IMR-90 (cell line): Measurements from ENCODE around the gene CELF5. TPM values are rescaled to one million over a fixed set of nuclear protein-coding genes. Genes with fewer than 3 reads are reported as not detected.
A peak's percentile ranks its signal among the peaks of the same experiment; 100 is the strongest.

Experiments
- ATAC-seq: fragments of 200-7000 bp; cut with Tn5 transposase; 2 replicates; pipeline ENCODE4 v1.9.1; 2020; ENCODE audit warnings: low read depth, mild to moderate bottlenecking, moderate library complexity
- BruUV-seq: library from RNA; stranded (reverse); fragments of 400-500 nt; replicated peaks from 2 replicates; lab custom pipeline; 2021; lab: Mats Ljungman, UMichigan
- CTCF ChIA-PET: fragments of 300-600 bp; formaldehyde crosslinking; extraction: SDS; loops from one replicate; lab custom pipeline; 2021; ENCODE audit warnings: antibody characterized with exemption; lab: Yijun Ruan, JAX
- POLR2A ChIA-PET: fragments of 300-600 bp; sonication (Branson Sonifier 250); formaldehyde crosslinking; loops from one replicate; lab custom pipeline; 2022; ENCODE audit warnings: antibody characterized with exemption; ENCODE audit not compliant: unreplicated experiment; lab: Charles Lee
- DNase-seq: peaks from one replicate; pipeline ENCODE4 v3.0.0; 2013
- H2AFZ ChIP-seq: replicated peaks from 2 replicates; pipeline ENCODE3; 2013; ENCODE audit warnings: low read length, mild to moderate bottlenecking; ENCODE audit not compliant: poor library complexity
- H2AK5ac ChIP-seq: 2 replicates; pipeline ENCODE4 v1.6.1; 2013; ENCODE audit warnings: low read depth, low read length, inconsistent platforms
- H2AK9ac ChIP-seq: replicated peaks from 2 replicates; pipeline ENCODE3; 2013; ENCODE audit warnings: mild to moderate bottlenecking, low read depth, low read length, moderate library complexity; ENCODE audit not compliant: poor library complexity
- H2BK120ac ChIP-seq: 2 replicates; pipeline ENCODE4 v1.6.1; 2013; ENCODE audit warnings: low read depth, low read length, inconsistent platforms
- H2BK15ac ChIP-seq: 3 replicates; pipeline ENCODE4 v1.6.1; 2013; ENCODE audit warnings: low read depth, low read length, inconsistent platforms
- H2BK20ac ChIP-seq: 2 replicates; pipeline ENCODE4 v1.6.1; 2013; ENCODE audit warnings: low read depth, mild to moderate bottlenecking, inconsistent platforms, low read length, moderate library complexity
- H2BK5ac ChIP-seq: 2 replicates; pipeline ENCODE4 v1.6.1; 2013; ENCODE audit warnings: mild to moderate bottlenecking, low read depth, low read length, inconsistent platforms; ENCODE audit not compliant: poor library complexity, severe bottlenecking
- H3K14ac ChIP-seq: replicated peaks from 2 replicates; pipeline ENCODE4 v1.6.1; 2013; ENCODE audit warnings: low read depth, low read length, inconsistent platforms
- H3K18ac ChIP-seq: 2 replicates; pipeline ENCODE4 v1.6.1; 2013; ENCODE audit warnings: low read depth, low read length, control low read depth
- H3K23ac ChIP-seq: 2 replicates; pipeline ENCODE4 v1.6.1; 2013; ENCODE audit warnings: low read depth, low read length, inconsistent platforms
- H3K27ac ChIP-seq: 2 replicates; pipeline ENCODE4 v1.5.1; 2013; ENCODE audit warnings: mild to moderate bottlenecking, control low read depth, low read length; ENCODE audit not compliant: insufficient read depth
- H3K27me3 ChIP-seq: 2 replicates; pipeline ENCODE4 v1.6.1; 2013; ENCODE audit warnings: low read length; ENCODE audit not compliant: control insufficient read depth, insufficient read depth
- H3K36me3 ChIP-seq: 2 replicates; pipeline ENCODE4 v1.6.1; 2013; ENCODE audit warnings: low read length, mixed read lengths; ENCODE audit not compliant: control insufficient read depth, insufficient read depth
- H3K4ac ChIP-seq: 2 replicates; pipeline ENCODE4 v1.6.1; 2013; ENCODE audit warnings: low read depth, low read length, inconsistent platforms
- H3K4me1 ChIP-seq: 2 replicates; pipeline ENCODE4 v1.6.1; 2013; ENCODE audit warnings: low read length, mixed read lengths; ENCODE audit not compliant: control insufficient read depth, insufficient read depth
- H3K4me2 ChIP-seq: 2 replicates; pipeline ENCODE4 v1.6.1; 2013; ENCODE audit warnings: low read depth, mild to moderate bottlenecking, control low read depth, low read length, moderate library complexity
- H3K4me3 ChIP-seq: 2 replicates; pipeline ENCODE4 v1.5.1; 2013; ENCODE audit warnings: low read depth, mild to moderate bottlenecking, control low read depth, low read length, moderate library complexity; ENCODE audit not compliant: insufficient read depth
- H3K56ac ChIP-seq: 2 replicates; pipeline ENCODE4 v1.6.1; 2013; ENCODE audit warnings: low read length, inconsistent platforms; ENCODE audit not compliant: insufficient read depth; ENCODE audit errors: extremely low read depth
- H3K79me1 ChIP-seq, 2 experiments: 2 replicates each; pipeline ENCODE4 v1.6.1; 2013; ENCODE audit warnings: low read length in 2 of 2, inconsistent platforms in 1 of 2, low read depth in 1 of 2
- H3K9ac ChIP-seq: 2 replicates; pipeline ENCODE4 v1.6.1; 2013; ENCODE audit warnings: low read depth, low read length, control low read depth
- H3K9me1 ChIP-seq: 2 replicates; pipeline ENCODE4 v1.6.1; 2013; ENCODE audit warnings: low read length, inconsistent platforms; ENCODE audit not compliant: insufficient read depth
- H3K9me3 ChIP-seq: 2 replicates; pipeline ENCODE4 v1.6.1; 2013; ENCODE audit warnings: low read length; ENCODE audit not compliant: control insufficient read depth, insufficient read depth
- H4K20me1 ChIP-seq: 2 replicates; pipeline ENCODE4 v1.6.1; 2013; ENCODE audit warnings: low read length, inconsistent platforms; ENCODE audit not compliant: insufficient read depth
- H4K5ac ChIP-seq: 2 replicates; pipeline ENCODE4 v1.6.1; 2013; ENCODE audit warnings: mild to moderate bottlenecking, low read depth, low read length, control low read depth
- H4K8ac ChIP-seq, 2 experiments: 2 replicates each; pipeline ENCODE4 v1.6.1; 2013; ENCODE audit warnings: low read depth in 2 of 2, low read length in 2 of 2, control low read depth in 1 of 2, inconsistent platforms in 1 of 2
- H4K91ac ChIP-seq: 2 replicates; pipeline ENCODE4 v1.6.1; 2013; ENCODE audit warnings: low read depth, low read length, inconsistent platforms; ENCODE audit not compliant: insufficient read depth
- FOS ChIP-seq: fragments of 150-350 bp; IDR thresholded peaks from 2 replicates; pipeline ENCODE4 v1.6.1; 2016; ENCODE audit warnings: low read depth, low read length
- MXI1 ChIP-seq: IDR thresholded peaks from 2 replicates; pipeline ENCODE4 v1.6.1; 2012; ENCODE audit warnings: low read depth, mild to moderate bottlenecking, low read length, moderate library complexity, borderline replicate concordance
- NFE2L2 ChIP-seq: fragments of 150-350 bp; IDR thresholded peaks from 2 replicates; pipeline ENCODE4 v1.6.1; 2016; ENCODE audit warnings: low read depth, mild to moderate bottlenecking, low read length
- RFX5 ChIP-seq: IDR thresholded peaks from 2 replicates; pipeline ENCODE4 v1.8.0; 2012; ENCODE audit warnings: low read depth, mild to moderate bottlenecking, low read length, moderate library complexity
- WGBS, 2 experiments: methylation state at CpG; one replicate each; pipeline versions ENCODE4 v1.1.5 to v1.1.7; 2013; ENCODE audit warnings: missing lambda C conversion rate in 2 of 2; ENCODE audit not compliant: insufficient read length in 1 of 2; ENCODE audit errors: extremely low coverage in 2 of 2; 5-methylcytosine and 5-hydroxymethylcytosine counted together
- dilution Hi-C: fragments of 300-500 bp; cut with HindIII; formaldehyde crosslinking; loops from one replicate; pipeline ENCODE4 v1.14.3; 2018; ENCODE audit warnings: low sequenced_read_pairs; ENCODE audit not compliant: unreplicated experiment
- in situ Hi-C: fragments of 300-500 bp; cut with MboI; formaldehyde crosslinking; loops from 3 replicates; pipeline ENCODE4 v1.14.3; 2019; ENCODE audit warnings: low sequenced_read_pairs, inconsistent platforms, mixed read lengths
- intact Hi-C: fragments of 100-400 bp; cut with micrococcal nuclease; formaldehyde crosslinking; loops from 2 replicates; pipeline ENCODE4 v1.10.0; 2022
- polyA plus RNA-seq, 3 experiments: library from polyadenylated mRNA; depleted of rRNA; stranded (reverse); fragments of >200 nt; gene quantifications; 2 replicates each; pipeline ENCODE4 v1.2.3, GENCODE V29; 2012; ENCODE audit warnings: low replicate concordance in 1 of 3
- total RNA-seq: library from RNA; depleted of rRNA; stranded (reverse); fragments of >200 nt; gene quantifications from 2 replicates; pipeline ENCODE4 v1.2.3, GENCODE V29; 2012
- TF ChIP-seq, protein P1 (sequence below): fragments of 150-350 bp; IDR thresholded peaks from 2 replicates; pipeline ENCODE4 v1.6.1; 2017; ENCODE audit warnings: mild to moderate bottlenecking, antibody characterized with exemption, low read length, low read depth
- TF ChIP-seq, protein P2 (sequence below): conservative IDR thresholded peaks from 2 replicates; pipeline ENCODE4 v1.5.1; 2012; ENCODE audit warnings: mild to moderate bottlenecking, low read depth, low read length, improper control_type of control experiment

The CELF5 gene
- total and polyA plus RNA-seq, 2 of the 4 experiments (the other 2 are of a cell fraction) = 0.02 TPM; not detected in 1

DNA sequence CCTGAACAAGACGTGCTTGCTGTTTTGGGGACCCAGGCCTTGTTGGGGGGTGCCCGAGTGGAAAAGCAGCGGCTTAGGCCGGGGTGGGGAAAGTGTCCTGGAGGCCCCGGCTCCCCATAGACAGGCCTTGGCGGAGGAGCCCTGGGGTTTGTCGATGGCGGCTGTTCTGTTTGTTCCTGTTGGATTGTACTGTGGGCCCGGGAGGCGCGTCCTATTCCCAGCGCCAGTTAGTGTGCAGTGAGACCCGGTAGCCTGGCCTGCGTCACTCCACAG lies 27.6 kb upstream of the CELF5 start (continued):
- TF ChIP-seq, protein P1, sequence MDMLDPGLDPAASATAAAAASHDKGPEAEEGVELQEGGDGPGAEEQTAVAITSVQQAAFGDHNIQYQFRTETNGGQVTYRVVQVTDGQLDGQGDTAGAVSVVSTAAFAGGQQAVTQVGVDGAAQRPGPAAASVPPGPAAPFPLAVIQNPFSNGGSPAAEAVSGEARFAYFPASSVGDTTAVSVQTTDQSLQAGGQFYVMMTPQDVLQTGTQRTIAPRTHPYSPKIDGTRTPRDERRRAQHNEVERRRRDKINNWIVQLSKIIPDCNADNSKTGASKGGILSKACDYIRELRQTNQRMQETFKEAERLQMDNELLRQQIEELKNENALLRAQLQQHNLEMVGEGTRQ = no peak

DNA sequence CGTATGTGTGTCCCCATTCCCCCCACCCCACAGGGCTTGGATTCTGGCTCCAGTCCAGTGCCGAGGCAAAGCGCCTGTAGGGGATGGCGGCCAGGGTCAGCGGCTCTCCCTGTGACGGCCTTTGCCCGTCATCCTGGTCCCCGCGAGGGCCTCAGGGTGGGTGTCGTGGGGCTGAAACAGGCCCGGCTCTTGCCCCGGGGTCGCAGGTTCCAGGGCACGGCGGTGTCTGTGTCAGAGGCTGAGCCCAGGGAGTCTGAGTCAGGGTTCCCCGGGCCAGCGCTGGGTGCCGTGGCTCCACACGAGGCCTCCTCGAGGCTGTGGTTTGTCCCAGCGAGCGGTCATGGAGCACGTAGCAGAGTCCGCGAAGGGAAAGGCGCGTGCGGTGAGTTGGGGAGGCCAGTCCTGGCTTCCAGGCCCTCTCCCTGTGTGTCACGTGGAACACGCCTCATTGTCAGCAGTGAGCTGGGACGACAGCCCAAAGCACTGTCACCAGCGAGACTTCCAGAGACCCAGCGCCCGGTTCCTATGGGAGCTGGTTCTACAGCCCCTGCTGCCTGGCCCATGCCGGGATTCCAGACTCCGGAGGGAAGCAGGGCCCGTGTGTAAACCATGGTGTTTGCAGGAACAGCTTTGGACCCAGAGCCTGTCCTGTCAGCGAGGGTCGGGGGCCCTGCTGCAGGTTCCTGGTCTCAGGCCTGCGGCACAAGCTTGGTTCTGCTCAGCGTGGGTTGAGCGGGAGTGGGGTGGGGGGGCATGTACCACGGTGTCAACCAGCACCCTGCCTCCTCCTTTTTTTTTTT lies 25.4 kb upstream of the CELF5 start:
- Histone ChIP-seq H3K4me2 (no peak overlapping the region), H4K91ac (no peak overlapping the region), H3K36me3 (peaks cover 26% of the 10 kb centered on the region), H3K4me1 (no peaks in the 10 kb centered on the region), H3K14ac (no peak overlapping the region), H3K56ac (no peak overlapping the region), H2BK5ac (no peak overlapping the region), H3K27me3 (no peaks in the 10 kb centered on the region), H2BK20ac (no peak overlapping the region), H3K9ac (no peak overlapping the region), H4K8ac (no peak overlapping the region), H3K23ac (no peak overlapping the region), H3K9me3 (no peaks in the 10 kb centered on the region), H3K79me1 (peaks cover 0 to 12% of the 10 kb centered on the region in 2 experiments; a peak in 2 of 4 replicates), H4K5ac (no peak overlapping the region), H2BK15ac (no peak overlapping the region), H4K20me1 (no peaks in the 10 kb centered on the region; the same call in 1 of the 2 replicates), H2AFZ (peak overlapping the region; percentile 43), H3K18ac (no peak overlapping the region), H3K9me1 (no peaks in the 10 kb centered on the region), H2AK9ac (no peak overlapping the region), H3K27ac (no peak overlapping the region), H3K4ac (no peak overlapping the region), H2AK5ac (no peak overlapping the region), H3K4me3 (no peak overlapping the region), H2BK120ac (no peak overlapping the region)
- no peak for ATAC-seq
- WGBS, 2 experiments = 95% methylated on average over 31 of the region's 43 CpGs; no CpG with 5 or more reads in 1 of the 2 experiments
- TF ChIP-seq, protein P2, sequence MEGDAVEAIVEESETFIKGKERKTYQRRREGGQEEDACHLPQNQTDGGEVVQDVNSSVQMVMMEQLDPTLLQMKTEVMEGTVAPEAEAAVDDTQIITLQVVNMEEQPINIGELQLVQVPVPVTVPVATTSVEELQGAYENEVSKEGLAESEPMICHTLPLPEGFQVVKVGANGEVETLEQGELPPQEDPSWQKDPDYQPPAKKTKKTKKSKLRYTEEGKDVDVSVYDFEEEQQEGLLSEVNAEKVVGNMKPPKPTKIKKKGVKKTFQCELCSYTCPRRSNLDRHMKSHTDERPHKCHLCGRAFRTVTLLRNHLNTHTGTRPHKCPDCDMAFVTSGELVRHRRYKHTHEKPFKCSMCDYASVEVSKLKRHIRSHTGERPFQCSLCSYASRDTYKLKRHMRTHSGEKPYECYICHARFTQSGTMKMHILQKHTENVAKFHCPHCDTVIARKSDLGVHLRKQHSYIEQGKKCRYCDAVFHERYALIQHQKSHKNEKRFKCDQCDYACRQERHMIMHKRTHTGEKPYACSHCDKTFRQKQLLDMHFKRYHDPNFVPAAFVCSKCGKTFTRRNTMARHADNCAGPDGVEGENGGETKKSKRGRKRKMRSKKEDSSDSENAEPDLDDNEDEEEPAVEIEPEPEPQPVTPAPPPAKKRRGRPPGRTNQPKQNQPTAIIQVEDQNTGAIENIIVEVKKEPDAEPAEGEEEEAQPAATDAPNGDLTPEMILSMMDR = no peak
- no peak for TF ChIP-seq MXI1
- TF ChIP-seq FOS = no peak
- TF ChIP-seq RFX5 = no peak
- no peak for TF ChIP-seq NFE2L2
- dilution Hi-C loops (no loop called here), intact Hi-C loops (no loop called here), in situ Hi-C loops (no loop called here)
- DNase-seq = no peak
- no TSS peak for BruUV-seq
- CTCF ChIA-PET = no interaction called here
- POLR2A ChIA-PET = no interaction called here
